ENCODE results near the gene DNAAF3.

Gene DNAAF3

GRCh38 chr19:55117663-55118391 is 48.6 kb downstream of the DNAAF3 start:
- H3K27ac ChIP-seq = peak overlapping the region; percentile 81
- peak overlapping the region; percentile 81 for H3K9ac ChIP-seq (ENCODE audit: insufficient read length)
- H3K9me3 ChIP-seq (ENCODE audit: low read depth, low read length) = no peaks in the 10 kb centered on the region
- DNase-seq (ENCODE audit: low read depth, low spot score) = peak; percentile 83
- H3K4me3 ChIP-seq = peak overlapping the region; percentile 91
- no peaks in the 10 kb centered on the region; the same call in 1 of the 2 replicates for H3K36me3 ChIP-seq (ENCODE audit: insufficient read depth, low read length)
- TF ChIP-seq EZH2 (IDR thresholded peaks at IDR 0.05) (no peak), FOXP2 (optimal IDR thresholded peaks at IDR 0.05; ENCODE audit: control extremely low read depth, extremely low read length, insufficient read depth) (peak; percentile 89), POLR2AphosphoS5 (IDR thresholded peaks at IDR 0.05; ENCODE audit: borderline replicate concordance, low read depth, low read length) (peak; percentile 75)

DNA sequence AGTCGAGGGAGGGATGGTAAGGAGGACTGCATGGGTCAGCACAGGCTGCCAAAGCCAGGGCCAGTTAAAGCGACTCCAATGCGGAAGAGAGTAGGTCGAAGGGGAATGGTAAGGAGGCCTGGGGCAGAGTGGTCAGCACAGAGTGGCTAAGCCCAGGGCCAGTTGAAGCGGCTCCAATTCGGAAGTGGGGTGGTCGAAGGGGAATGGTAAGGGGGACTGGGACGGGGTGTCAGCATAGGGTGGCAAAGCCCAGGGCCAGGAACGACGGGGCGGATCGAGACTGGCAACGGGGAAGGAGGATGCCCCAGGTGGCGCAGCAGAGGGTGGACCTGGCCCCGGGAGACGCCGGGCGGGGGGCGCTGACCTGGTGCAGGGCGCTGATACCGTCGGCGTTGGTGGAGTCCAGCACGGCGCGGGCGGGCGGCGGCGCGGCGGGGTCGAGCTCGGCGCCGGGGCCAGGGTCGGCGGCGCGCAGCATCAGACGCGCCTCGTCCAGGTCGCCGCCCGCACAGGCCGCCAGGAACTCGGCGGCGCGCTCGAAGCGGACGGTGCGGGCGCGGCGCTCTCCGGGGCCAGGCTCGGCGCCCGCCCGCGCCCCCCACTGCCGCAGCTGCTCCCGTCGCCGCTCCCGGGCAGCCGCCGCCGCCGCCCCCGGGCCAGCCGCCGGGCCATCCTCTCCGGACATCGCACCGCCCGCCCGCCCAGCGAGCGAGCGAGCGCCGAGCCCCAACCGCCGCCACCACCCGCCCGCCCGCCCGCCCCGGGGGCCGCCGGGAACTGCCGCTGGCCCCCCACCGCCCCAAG is 49.4 kb downstream of the DNAAF3 start, which contains the start of gene PPP1R12C:
PPP1R12C (minus strand) TSS at position 779 of the 804 bp plus-strand sequence; CDS start at position 685, 94 bp downstream.
- H3K4me3 ChIP-seq = peak within 1 kb of the TSS; percentile 91
- H3K9ac ChIP-seq (ENCODE audit: insufficient read length) = peak within 1 kb of the TSS; percentile 81
- TF ChIP-seq EZH2 (IDR thresholded peaks at IDR 0.05) = no peak
- TF ChIP-seq POLR2AphosphoS5 (IDR thresholded peaks at IDR 0.05; ENCODE audit: borderline replicate concordance, low read depth, low read length) = no peak
- TF ChIP-seq FOXP2 (optimal IDR thresholded peaks at IDR 0.05; ENCODE audit: control extremely low read depth, extremely low read length, insufficient read depth) = no peak
- no peak for DNase-seq (ENCODE audit: low read depth, low spot score)
- H3K36me3 ChIP-seq (ENCODE audit: insufficient read depth, low read length) = no peaks in the 10 kb centered on the region; the same call in 1 of the 2 replicates
- peak within 1 kb of the TSS; percentile 81 for H3K27ac ChIP-seq
- no peaks in the 10 kb centered on the region for H3K9me3 ChIP-seq (ENCODE audit: low read depth, low read length)

DNA sequence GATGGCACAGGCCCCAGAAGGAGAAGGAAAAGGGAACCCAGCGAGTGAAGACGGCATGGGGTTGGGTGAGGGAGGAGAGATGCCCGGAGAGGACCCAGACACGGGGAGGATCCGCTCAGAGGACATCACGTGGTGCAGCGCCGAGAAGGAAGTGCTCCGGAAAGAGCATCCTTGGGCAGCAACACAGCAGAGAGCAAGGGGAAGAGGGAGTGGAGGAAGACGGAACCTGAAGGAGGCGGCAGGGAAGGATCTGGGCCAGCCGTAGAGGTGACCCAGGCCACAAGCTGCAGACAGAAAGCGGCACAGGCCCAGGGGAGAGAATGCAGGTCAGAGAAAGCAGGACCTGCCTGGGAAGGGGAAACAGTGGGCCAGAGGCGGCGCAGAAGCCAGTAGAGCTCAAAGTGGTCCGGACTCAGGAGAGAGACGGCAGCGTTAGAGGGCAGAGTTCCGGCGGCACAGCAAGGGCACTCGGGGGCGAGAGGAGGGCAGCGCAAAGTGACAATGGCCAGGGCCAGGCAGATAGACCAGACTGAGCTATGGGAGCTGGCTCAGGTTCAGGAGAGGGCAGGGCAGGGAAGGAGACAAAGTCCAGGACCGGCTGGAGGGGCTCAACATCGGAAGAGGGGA is 50.1 kb downstream of the DNAAF3 start:
- H3K9me3 ChIP-seq (ENCODE audit: low read depth, low read length) = no peaks in the 10 kb centered on the region
- H3K4me3 ChIP-seq = peak overlapping the region; percentile 88
- TF ChIP-seq EZH2 (IDR thresholded peaks at IDR 0.05) (no peak), FOXP2 (optimal IDR thresholded peaks at IDR 0.05; ENCODE audit: control extremely low read depth, extremely low read length, insufficient read depth) (no peak), POLR2AphosphoS5 (IDR thresholded peaks at IDR 0.05; ENCODE audit: borderline replicate concordance, low read depth, low read length) (no peak)
- H3K36me3 ChIP-seq (ENCODE audit: insufficient read depth, low read length) = no peaks in the 10 kb centered on the region; the same call in 1 of the 2 replicates
- no peak overlapping the region for H3K27ac ChIP-seq
- no peak for DNase-seq (ENCODE audit: low read depth, low spot score)
- peak overlapping the region; percentile 80 for H3K9ac ChIP-seq (ENCODE audit: insufficient read length)

- Histone ChIP-seq H3K27ac (no peak overlapping the region), H3K4me3 (peak overlapping the region; percentile 88)
- TF ChIP-seq FOXP2 (optimal IDR thresholded peaks at IDR 0.05; ENCODE audit: control extremely low read depth, extremely low read length, insufficient read depth) (no peak), EZH2 (IDR thresholded peaks at IDR 0.05) (no peak)
Measured at GRCh38 chr19:55115446-55116065, 50.9 kb downstream of the DNAAF3 start.

DNA sequence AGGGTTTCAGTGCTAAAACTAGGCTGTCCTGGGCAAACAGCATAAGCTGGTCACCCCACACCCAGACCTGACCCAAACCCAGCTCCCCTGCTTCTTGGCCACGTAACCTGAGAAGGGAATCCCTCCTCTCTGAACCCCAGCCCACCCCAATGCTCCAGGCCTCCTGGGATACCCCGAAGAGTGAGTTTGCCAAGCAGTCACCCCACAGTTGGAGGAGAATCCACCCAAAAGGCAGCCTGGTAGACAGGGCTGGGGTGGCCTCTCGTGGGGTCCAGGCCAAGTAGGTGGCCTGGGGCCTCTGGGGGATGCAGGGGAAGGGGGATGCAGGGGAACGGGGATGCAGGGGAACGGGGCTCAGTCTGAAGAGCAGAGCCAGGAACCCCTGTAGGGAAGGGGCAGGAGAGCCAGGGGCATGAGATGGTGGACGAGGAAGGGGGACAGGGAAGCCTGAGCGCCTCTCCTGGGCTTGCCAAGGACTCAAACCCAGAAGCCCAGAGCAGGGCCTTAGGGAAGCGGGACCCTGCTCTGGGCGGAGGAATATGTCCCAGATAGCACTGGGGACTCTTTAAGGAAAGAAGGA is 51.8 kb downstream of the DNAAF3 start:
- no peak overlapping the region for H3K4me3 ChIP-seq
- H3K36me3 ChIP-seq (ENCODE audit: insufficient read depth, low read length) = no peaks in the 10 kb centered on the region; the same call in 1 of the 2 replicates
- no peak for DNase-seq (ENCODE audit: low read depth, low spot score)
- H3K27ac ChIP-seq = no peak overlapping the region
- H3K9ac ChIP-seq (ENCODE audit: insufficient read length) = no peak overlapping the region
- H3K9me3 ChIP-seq (ENCODE audit: low read depth, low read length) = no peaks in the 10 kb centered on the region
- TF ChIP-seq POLR2AphosphoS5 (IDR thresholded peaks at IDR 0.05; ENCODE audit: borderline replicate concordance, low read depth, low read length) (no peak), FOXP2 (optimal IDR thresholded peaks at IDR 0.05; ENCODE audit: control extremely low read depth, extremely low read length, insufficient read depth) (no peak), EZH2 (IDR thresholded peaks at IDR 0.05) (no peak)

More at GRCh38 chr19:55115446-55116065, 50.9 kb downstream of the DNAAF3 start:
- DNase-seq (ENCODE audit: low read depth, low spot score) = no peak
- Histone ChIP-seq H3K36me3 (ENCODE audit: insufficient read depth, low read length) (no peaks in the 10 kb centered on the region; the same call in 1 of the 2 replicates), H3K9me3 (ENCODE audit: low read depth, low read length) (no peaks in the 10 kb centered on the region), H3K9ac (ENCODE audit: insufficient read length) (peak overlapping the region; percentile 43)

- Histone ChIP-seq H3K9ac (ENCODE audit: insufficient read length) (no peak overlapping the region), H3K9me3 (ENCODE audit: low read depth, low read length) (no peaks in the 10 kb centered on the region), H3K27ac (no peak overlapping the region), H3K4me3 (no peak overlapping the region), H3K36me3 (ENCODE audit: insufficient read depth, low read length) (no peaks in the 10 kb centered on the region; the same call in 1 of the 2 replicates)
- DNase-seq (ENCODE audit: low read depth, low spot score) = no peak
- TF ChIP-seq FOXP2 (optimal IDR thresholded peaks at IDR 0.05; ENCODE audit: control extremely low read depth, extremely low read length, insufficient read depth) = no peak
Measured at GRCh38 chr19:55113570-55114039, 52.8 kb downstream of the DNAAF3 start.

DNA sequence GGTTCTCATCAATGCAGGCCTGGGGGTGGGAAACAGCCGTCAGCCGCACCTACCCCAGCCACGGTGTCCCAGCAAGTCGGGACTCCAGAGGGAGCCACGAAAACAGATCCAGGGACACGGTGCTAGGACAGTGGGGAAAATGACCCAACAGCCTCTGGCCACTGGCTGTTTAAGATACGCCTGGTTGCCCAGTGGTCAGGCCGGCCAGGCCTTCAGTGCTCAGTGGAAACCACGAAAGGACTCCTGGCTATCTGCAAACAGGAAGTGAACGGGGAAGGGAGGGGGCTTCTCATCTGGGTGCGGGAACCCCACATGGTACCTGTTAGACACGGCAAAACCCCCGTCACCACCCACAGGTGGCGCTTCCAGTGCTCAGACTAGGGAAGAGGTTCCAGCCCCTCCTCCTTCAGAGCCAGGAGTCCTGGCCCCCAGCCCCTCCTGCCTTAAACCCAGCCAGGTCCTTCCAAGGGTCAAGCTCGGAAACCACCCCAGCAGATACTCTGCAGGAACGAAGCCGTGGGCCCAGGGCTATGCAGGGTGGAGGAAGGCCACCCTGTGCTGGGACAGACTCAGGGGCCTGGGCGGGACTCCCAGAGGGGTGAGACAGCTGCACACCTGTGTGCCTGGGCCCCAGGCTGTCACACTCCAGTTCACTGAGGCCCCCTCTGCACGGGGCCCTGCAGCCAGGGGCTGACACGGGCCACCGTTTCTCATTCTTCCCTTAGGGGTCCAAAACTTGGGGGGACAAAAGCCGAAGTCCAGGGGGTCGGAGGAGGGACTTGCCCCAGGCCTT is 53.4 kb downstream of the DNAAF3 start:
- no peaks in the 10 kb centered on the region for H3K9me3 ChIP-seq (ENCODE audit: low read depth, low read length)
- H3K27ac ChIP-seq = no peak overlapping the region
- no peak overlapping the region for H3K4me3 ChIP-seq
- H3K9ac ChIP-seq (ENCODE audit: insufficient read length) = no peak overlapping the region
- H3K36me3 ChIP-seq (ENCODE audit: insufficient read depth, low read length) = no peaks in the 10 kb centered on the region; the same call in 1 of the 2 replicates
- TF ChIP-seq POLR2AphosphoS5 (IDR thresholded peaks at IDR 0.05; ENCODE audit: borderline replicate concordance, low read depth, low read length) (no peak), EZH2 (IDR thresholded peaks at IDR 0.05) (no peak), FOXP2 (optimal IDR thresholded peaks at IDR 0.05; ENCODE audit: control extremely low read depth, extremely low read length, insufficient read depth) (no peak)
- DNase-seq (ENCODE audit: low read depth, low spot score) = no peak

Measured in SK-N-MC (cell line).